ENCODE measurements around the gene CBX5.

- TF ChIP-seq, protein P1, sequence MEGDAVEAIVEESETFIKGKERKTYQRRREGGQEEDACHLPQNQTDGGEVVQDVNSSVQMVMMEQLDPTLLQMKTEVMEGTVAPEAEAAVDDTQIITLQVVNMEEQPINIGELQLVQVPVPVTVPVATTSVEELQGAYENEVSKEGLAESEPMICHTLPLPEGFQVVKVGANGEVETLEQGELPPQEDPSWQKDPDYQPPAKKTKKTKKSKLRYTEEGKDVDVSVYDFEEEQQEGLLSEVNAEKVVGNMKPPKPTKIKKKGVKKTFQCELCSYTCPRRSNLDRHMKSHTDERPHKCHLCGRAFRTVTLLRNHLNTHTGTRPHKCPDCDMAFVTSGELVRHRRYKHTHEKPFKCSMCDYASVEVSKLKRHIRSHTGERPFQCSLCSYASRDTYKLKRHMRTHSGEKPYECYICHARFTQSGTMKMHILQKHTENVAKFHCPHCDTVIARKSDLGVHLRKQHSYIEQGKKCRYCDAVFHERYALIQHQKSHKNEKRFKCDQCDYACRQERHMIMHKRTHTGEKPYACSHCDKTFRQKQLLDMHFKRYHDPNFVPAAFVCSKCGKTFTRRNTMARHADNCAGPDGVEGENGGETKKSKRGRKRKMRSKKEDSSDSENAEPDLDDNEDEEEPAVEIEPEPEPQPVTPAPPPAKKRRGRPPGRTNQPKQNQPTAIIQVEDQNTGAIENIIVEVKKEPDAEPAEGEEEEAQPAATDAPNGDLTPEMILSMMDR (IDR thresholded peaks at IDR 0.05), result peak in 1 of 7 experiments; percentile 30
- TF ChIP-seq POLR2A (IDR thresholded peaks at IDR 0.05), result no peak
Observed at GRCh38 chr12:54285150-54286041, 5.5 kb upstream of the CBX5 start.

Measured in body of pancreas (tissue), 4 donors.